Measurements from ENCODE around the gene GAS2L1.

The GAS2L1 gene

GRCh38 chr22:29275819-29276565, 30.5 kb upstream of the GAS2L1 start:
- DNase-seq (ENCODE audit: low spot score), result no peak

DNA sequence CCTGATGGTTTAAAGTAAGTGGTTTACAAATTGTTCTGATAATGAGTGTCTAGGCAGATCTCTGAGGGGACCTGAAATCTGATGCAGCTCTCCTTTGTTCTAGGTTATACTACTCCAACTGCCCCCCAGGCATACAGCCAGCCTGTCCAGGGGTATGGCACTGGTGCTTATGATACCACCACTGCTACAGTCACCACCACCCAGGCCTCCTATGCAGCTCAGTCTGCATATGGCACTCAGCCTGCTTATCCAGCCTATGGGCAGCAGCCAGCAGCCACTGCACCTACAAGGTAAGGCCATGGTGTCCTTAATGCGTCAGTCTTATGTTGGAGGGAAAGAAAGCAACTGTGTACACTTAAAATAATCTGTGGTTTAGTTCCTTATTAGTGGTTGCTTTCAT, 28.5 kb upstream of the GAS2L1 start:
- no peak for DNase-seq (ENCODE audit: low spot score)

GRCh38 chr22:29284196-29284595, 22.3 kb upstream of the GAS2L1 start:
- no peak for DNase-seq (ENCODE audit: low spot score)

GRCh38 chr22:29288837-29289236, 17.6 kb upstream of the GAS2L1 start:
- no peak for DNase-seq (ENCODE audit: low spot score)

DNA sequence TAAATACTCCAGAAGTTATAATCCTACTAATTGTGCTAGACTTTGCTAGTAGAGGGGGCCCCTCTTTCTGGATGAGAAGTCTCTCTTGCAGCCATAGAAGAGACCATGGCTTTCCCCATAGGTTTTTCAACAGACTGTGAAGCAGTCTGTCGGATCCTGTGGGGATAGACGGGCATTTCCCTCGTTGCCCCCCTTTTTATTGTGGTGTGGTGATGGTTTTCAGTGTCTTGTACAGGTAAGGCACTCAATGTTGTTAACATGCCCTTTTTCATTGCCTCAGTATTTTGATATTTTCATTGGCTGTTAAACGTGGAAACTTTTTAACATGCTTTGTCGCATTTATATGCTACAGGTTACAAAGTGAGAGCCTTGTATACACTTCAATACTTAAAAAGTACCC, 16.4 kb upstream of the GAS2L1 start:
- no peak for DNase-seq (ENCODE audit: low spot score)

GRCh38 chr22:29291215-29291614, 15.2 kb upstream of the GAS2L1 start:
- peak; percentile 72 for DNase-seq (ENCODE audit: low spot score)

DNA sequence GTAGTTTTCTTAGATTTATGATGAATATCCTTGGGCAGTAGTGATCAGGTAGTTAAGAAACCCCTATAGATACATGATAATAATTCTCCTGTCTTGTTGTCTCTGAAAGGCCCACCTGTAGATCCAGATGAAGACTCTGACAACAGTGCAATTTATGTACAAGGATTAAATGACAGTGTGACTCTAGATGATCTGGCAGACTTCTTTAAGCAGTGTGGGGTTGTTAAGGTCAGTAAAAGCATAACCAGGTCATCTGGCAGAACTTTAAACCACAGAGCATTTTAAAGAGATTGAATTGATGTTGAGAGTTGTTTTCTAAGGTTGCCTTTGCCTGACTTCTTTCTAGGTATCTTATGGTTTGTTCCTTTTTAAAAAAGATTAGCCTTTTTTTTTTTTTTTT, 14.1 kb upstream of the GAS2L1 start:
- DNase-seq (ENCODE audit: low spot score), result no peak

DNA sequence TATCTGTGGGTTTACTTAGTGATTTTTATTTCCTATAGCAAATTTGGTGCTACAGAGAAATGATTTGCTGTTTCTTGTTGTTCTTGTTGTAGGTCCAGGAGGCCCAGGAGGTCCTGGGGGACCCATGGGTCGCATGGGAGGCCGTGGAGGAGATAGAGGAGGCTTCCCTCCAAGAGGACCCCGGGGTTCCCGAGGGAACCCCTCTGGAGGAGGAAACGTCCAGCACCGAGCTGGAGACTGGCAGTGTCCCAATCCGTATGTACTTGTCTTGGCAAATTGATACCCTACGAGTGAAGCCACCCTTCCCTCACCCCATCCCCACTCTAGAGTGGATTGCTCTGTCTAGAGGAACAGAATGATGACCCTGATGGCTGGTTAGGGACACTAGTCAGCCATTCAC, 7.8 kb upstream of the GAS2L1 start:
- no peak for DNase-seq (ENCODE audit: low spot score)

- DNase-seq (ENCODE audit: low spot score), result no peak
These were observed 7.1 kb upstream of the GAS2L1 start for GRCh38 chr22:29299136-29299900.

- no peak for DNase-seq (ENCODE audit: low spot score)
These were observed 6.0 kb upstream of the GAS2L1 start for GRCh38 chr22:29300467-29300806.

- no peak for DNase-seq (ENCODE audit: low spot score)
These were observed 5.4 kb upstream of the GAS2L1 start for GRCh38 chr22:29300807-29301601.

- no peak for DNase-seq (ENCODE audit: low spot score)
These were observed 4.6 kb upstream of the GAS2L1 start for GRCh38 chr22:29301716-29302401.

- DNase-seq (ENCODE audit: low spot score), result peak; percentile 60
These were observed 4.1 kb upstream of the GAS2L1 start for GRCh38 chr22:29302402-29302680.

DNA sequence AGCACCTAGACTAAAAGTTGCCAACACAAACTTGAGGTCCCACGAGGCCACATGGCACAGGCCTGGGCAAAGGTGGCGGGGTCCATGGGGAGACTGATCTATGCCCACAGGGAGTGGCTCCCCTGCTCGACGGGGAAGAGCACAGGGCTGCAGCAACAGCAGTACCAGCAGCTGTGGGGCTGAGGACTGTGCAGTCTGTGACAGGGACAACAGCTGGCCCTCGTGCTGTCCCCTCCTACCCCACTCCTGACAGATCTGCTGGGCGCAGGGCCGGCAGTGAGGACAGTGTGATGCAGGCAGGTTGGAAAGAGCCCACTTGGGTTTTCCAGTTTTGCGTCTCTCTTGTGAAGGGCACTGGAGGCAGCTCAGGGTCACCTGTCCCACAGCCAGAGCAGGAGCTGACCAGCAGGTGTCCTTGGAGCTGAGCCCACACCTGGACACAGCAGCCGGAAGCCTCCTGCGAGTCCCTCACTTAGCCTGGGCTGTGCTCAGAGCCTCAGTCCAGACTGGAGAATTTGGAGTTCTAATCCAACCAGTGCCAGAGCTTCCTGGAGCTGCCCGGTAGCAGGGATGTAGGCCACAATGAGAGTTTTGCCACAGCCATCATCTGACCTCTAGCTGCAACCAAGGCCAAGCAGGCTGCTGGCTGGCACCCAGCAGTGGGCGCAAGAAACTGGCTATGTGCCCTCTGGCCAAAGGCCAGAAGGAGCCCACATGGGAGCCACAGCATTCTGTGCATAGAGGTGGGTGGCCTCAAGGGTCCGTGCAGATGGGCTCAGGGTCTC, 3.6 kb upstream of the GAS2L1 start:
- DNase-seq (ENCODE audit: low spot score), result peak; percentile 56

- DNase-seq (ENCODE audit: low spot score), result no peak
These were observed 645 bp upstream of the GAS2L1 start for GRCh38 chr22:29305836-29306174.

GRCh38 chr22:29306835-29307595, 565 bp downstream of the GAS2L1 start:
- DNase-seq (ENCODE audit: low spot score), result no peak

- DNase-seq (ENCODE audit: low spot score), result no peak
These were observed 1.2 kb downstream of the GAS2L1 start for GRCh38 chr22:29307596-29308147.

DNA sequence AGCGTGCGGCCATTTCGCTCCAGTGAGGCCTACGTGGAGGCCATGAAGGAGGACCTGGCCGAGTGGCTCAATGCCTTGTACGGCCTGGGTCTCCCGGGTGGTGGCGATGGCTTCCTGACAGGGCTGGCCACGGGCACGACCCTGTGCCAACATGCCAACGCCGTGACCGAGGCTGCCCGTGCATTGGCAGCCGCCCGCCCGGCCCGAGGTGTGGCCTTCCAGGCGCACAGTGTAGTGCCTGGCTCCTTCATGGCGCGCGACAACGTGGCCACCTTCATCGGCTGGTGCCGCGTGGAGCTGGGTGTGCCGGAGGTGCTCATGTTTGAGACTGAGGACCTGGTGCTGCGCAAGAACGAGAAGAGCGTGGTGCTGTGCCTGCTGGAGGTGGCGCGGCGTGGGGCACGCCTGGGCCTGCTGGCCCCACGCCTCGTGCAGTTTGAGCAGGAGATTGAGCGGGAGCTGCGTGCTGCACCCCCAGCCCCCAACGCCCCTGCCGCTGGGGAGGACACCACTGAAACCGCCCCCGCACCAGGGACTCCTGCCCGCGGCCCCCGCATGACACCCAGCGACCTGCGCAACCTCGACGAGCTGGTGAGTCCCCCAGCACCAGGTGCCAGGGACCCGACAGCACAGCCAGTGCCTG, 1.8 kb downstream of the GAS2L1 start:
- no peak for DNase-seq (ENCODE audit: low spot score)

DNA sequence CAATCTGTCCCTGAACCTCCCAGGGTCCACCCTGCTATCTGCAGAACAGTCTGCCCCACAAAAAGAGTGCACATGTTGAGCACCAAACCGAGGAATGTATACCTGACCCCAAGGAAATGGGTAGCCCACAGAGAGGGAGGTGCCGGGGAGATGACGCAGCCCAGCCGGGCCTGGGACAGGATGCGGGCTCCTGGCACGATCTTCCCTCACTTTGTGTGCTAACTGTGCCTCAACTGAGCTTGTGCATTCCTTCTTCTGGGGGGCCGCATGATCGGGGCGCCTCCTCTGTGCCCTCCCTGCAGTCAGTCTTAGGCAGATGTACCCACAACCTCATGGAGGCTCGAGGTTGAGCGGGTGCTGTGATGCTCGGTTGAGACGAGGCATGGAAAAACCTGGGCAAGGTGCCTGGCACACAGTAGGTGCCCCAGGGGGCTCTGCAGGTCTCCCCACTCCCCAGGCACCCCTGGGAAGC, 2.4 kb downstream of the GAS2L1 start:
- no peak for DNase-seq (ENCODE audit: low spot score)
